ENCODE measurements around the gene CD4. TPM values are rescaled to one million over a fixed set of nuclear protein-coding genes. Genes with fewer than 3 reads are reported as not detected.

CD4 gene
- total and polyA plus RNA-seq, 2 donors (not counting 3 experiments of a cell fraction or from before 2014, with no cell fraction given), result not detected

GRCh38 chr12:6820166-6820565, 30.8 kb downstream of the CD4 start:
- Histone ChIP-seq H3K36me3 (ENCODE audit: control insufficient read depth in 2 of 2, extremely low read depth in 1 of 2, insufficient read depth in 2 of 2, low read length in 2 of 2) (no peaks in the 10 kb centered on the region), H3K9me1 (replicated peaks; ENCODE audit: control insufficient read depth, extremely low read depth, insufficient read depth, low read length) (no peaks in the 10 kb centered on the region), H3K27ac (ENCODE audit: insufficient read depth, low read depth, low read length) (no peak overlapping the region), H3K4me2 (ENCODE audit: insufficient read depth, low read length) (no peak overlapping the region), H3K4me1 (ENCODE audit: control insufficient read depth, extremely low read depth, insufficient read depth, low read length) (peaks cover 16% of the 10 kb centered on the region), H2AFZ (ENCODE audit: low read depth, low read length) (no peak overlapping the region), H3K27me3 (ENCODE audit: control insufficient read depth in 2 of 2, insufficient read depth in 2 of 2, low read length in 2 of 2) (peaks cover 3% of the 10 kb centered on the region in 2 experiments), H4K20me1 (replicated peaks; ENCODE audit: control insufficient read depth, extremely low read depth, insufficient read depth, low read length) (no peaks in the 10 kb centered on the region), H3K9ac (replicated peaks; ENCODE audit: extremely low read depth, insufficient read depth, low read length) (no peak overlapping the region), H3K9me3 (replicated peaks; ENCODE audit: control insufficient read depth, insufficient read depth, low read length) (no peaks in the 10 kb centered on the region), H3K79me2 (ENCODE audit: control insufficient read depth, insufficient read depth, low read length) (no peaks in the 10 kb centered on the region), H3K4me3 (replicated peaks in 1 of 3; ENCODE audit: insufficient read depth in 1 of 3, low read depth in 1 of 3, low read length in 3 of 3) (no peak overlapping the region)
- CTCF ChIA-PET, result interaction anchor here (12.0 kb wide), 1 partner anchor 67 kb away, joined by 148 read pairs; the partner anchor contains the start of gene MLF2
- POLR2A ChIA-PET, result no interaction called here
- no TSS peak for BruUV-seq (replicated peaks)
- FAIRE-seq (no peak), DNase-seq (ENCODE audit: low read depth, low spot score) (no peak)
- intact Hi-C loops (cut with micrococcal nuclease) (no loop called here), dilution Hi-C loops (cut with MboI; ENCODE audit: extremely low pct_ligation_motif_present, low sequenced_read_pairs) (no loop called here)
- no peak for TF ChIP-seq POLR2AphosphoS5 (IDR thresholded peaks at IDR 0.05; ENCODE audit: insufficient read depth, low read depth, low read length)
- no peak for TF ChIP-seq MYC (IDR thresholded peaks at IDR 0.05; ENCODE audit: low read depth, low read length)
- no peak for TF ChIP-seq JUN (IDR thresholded peaks at IDR 0.05; ENCODE audit: borderline replicate concordance, insufficient read depth, insufficient read length, low read depth)
- no peak for TF ChIP-seq CTCF (IDR thresholded peaks at IDR 0.05; ENCODE audit: extremely low read depth in 1 of 2, insufficient read depth in 1 of 2, low read depth in 1 of 2, low read length in 2 of 2)
- TF ChIP-seq GATA2 (IDR thresholded peaks at IDR 0.05; ENCODE audit: insufficient read depth, insufficient read length, low read depth, low read length), result no peak
- TF ChIP-seq POLR2A (IDR thresholded peaks at IDR 0.05; ENCODE audit: low read depth, low read length), result no peak
- TF ChIP-seq EZH2 (IDR thresholded peaks at IDR 0.05; ENCODE audit: borderline replicate concordance, low read depth, low read length, severe bottlenecking), result no peak
- no peak for TF ChIP-seq MAX (IDR thresholded peaks at IDR 0.05; ENCODE audit: insufficient read depth, insufficient read length)
- no peak for TF ChIP-seq FOS (IDR thresholded peaks at IDR 0.05; ENCODE audit: borderline replicate concordance, insufficient read depth, low read length)
